Activated CD4-positive, alpha-beta T cell treated with anti-CD3 and anti-CD28 coated beads for 36 hours (primary cell): ENCODE data around the gene CCDC59. TPM values are rescaled to one million over a fixed set of nuclear protein-coding genes. Genes with fewer than 3 reads are reported as not detected.
A peak's percentile ranks its signal among the peaks of the same experiment; 100 is the strongest.

Experiments used
- ATAC-seq: fragments of 200-7000 bp; cut with Tn5 transposase; one replicate; pipeline ENCODE4 v1.10.0; 2021; ENCODE audit warnings: mild to moderate bottlenecking, moderate library complexity
- CTCF ChIA-PET: fragments of 350-600 bp; sonication (Branson Sonifier 250); formaldehyde crosslinking; loops from one replicate; lab custom pipeline; 2021; ENCODE audit warnings: antibody characterized with exemption; lab: Charles Lee
- POLR2A ChIA-PET: fragments of 350-600 bp; sonication (Branson Sonifier 250); formaldehyde crosslinking; loops from one replicate; lab custom pipeline; 2021; ENCODE audit warnings: antibody characterized with exemption, inconsistent platforms; lab: Charles Lee
- DNase-seq: peaks from one replicate; pipeline ENCODE4 v3.0.0-alpha.2; 2020
- H3K27ac Mint-ChIP-seq: one replicate; pipeline ENCODE4 v1.8.0; 2021; ENCODE audit warnings: mixed read lengths
- H3K27me3 Mint-ChIP-seq: one replicate; pipeline ENCODE4 v1.8.0; 2021; ENCODE audit warnings: mixed read lengths
- H3K36me3 Mint-ChIP-seq: one replicate; pipeline ENCODE4 v1.8.0; 2021; ENCODE audit warnings: low read depth, mixed read lengths
- H3K4me1 Mint-ChIP-seq: one replicate; pipeline ENCODE4 v1.8.0; 2021; ENCODE audit warnings: mixed read lengths
- H3K4me3 Mint-ChIP-seq: one replicate; pipeline ENCODE4 v1.8.0; 2021; ENCODE audit warnings: mild to moderate bottlenecking, moderate library complexity, mixed read lengths
- H3K9me3 Mint-ChIP-seq: one replicate; pipeline ENCODE4 v1.8.0; 2021; ENCODE audit warnings: low read depth, mixed read lengths
- intact Hi-C, 2 experiments: fragments of 100-400 bp; cut with DNase I in 1 of 2; cut with micrococcal nuclease in 1 of 2; formaldehyde crosslinking; loops; one replicate each; pipeline versions ENCODE4 v1.14.2 to v1.15.1; 2022 to 2024; cut with DNase I, micrococcal nuclease
- total RNA-seq, 2 experiments: library from RNA; stranded (reverse); gene quantifications; one replicate each; pipeline ENCODE4 v1.2.3, GENCODE V29; 2021

The CCDC59 gene
- total RNA-seq, result 100 to 1,000 TPM; 104 to 137 TPM

GRCh38 chr12:82358200-82359114, at the start of gene CCDC59, which contains the start of gene METTL25:
Gene CCDC59, minus strand, starts transcription at chr12:82358387. Its CDS starts 11 bp downstream, at chr12:82358376.
Gene METTL25, plus strand, starts transcription at chr12:82358529. Its CDS starts 37 bp downstream, at chr12:82358566.
- ATAC-seq (peak; percentile 96), DNase-seq (peak; percentile 98)
- ChIA-PET POLR2A (no interaction called here), CTCF (interaction anchor here (0.5 to 1.2 kb wide), 13 partner anchors 9 to 641 kb away, joined by 3 to 6 read pairs (median 3); partner anchors contain the start of gene TMTC2)
- Mint-ChIP-seq H3K9me3 (peaks cover 3% of the 10 kb centered on the region), H3K4me3 (peak within 1 kb of the TSS; percentile 98), H3K4me1 (peaks cover 44% of the 10 kb centered on the region), H3K36me3 (peaks cover 47% of the 10 kb centered on the region), H3K27me3 (no peaks in the 10 kb centered on the region), H3K27ac (peak within 1 kb of the TSS; percentile 99)
- intact Hi-C loops, result loop anchor here (1.0 to 2.0 kb wide), 4 partner anchors 328 to 714 kb away; partner anchors contain the start of gene TMTC2 (in 2 of the 2)

- POLR2A ChIA-PET, result no interaction called here
- H3K27me3 Mint-ChIP-seq, result no peaks in the 10 kb centered on the region
- H3K9me3 Mint-ChIP-seq, result no peaks in the 10 kb centered on the region
- no peak overlapping the region for H3K27ac Mint-ChIP-seq
- CTCF ChIA-PET, result no interaction called here
- no peak for DNase-seq
- H3K4me3 Mint-ChIP-seq, result no peak overlapping the region
- H3K4me1 Mint-ChIP-seq, result no peaks in the 10 kb centered on the region
- peaks cover 11% of the 10 kb centered on the region for H3K36me3 Mint-ChIP-seq
- intact Hi-C loops, result no loop called here
- ATAC-seq, result no peak
These were observed 49.3 kb upstream of the CCDC59 start for GRCh38 chr12:82407481-82407880.

GRCh38 chr12:82406651-82407050, 48.5 kb upstream of the CCDC59 start:
- DNase-seq (no peak), ATAC-seq (no peak)
- no peak overlapping the region for H3K4me3 Mint-ChIP-seq
- no peak overlapping the region for H3K27ac Mint-ChIP-seq
- H3K27me3 Mint-ChIP-seq, result no peaks in the 10 kb centered on the region
- no peaks in the 10 kb centered on the region for H3K9me3 Mint-ChIP-seq
- no peaks in the 10 kb centered on the region for H3K4me1 Mint-ChIP-seq
- intact Hi-C loops, result no loop called here
- ChIA-PET POLR2A (no interaction called here), CTCF (no interaction called here)
- H3K36me3 Mint-ChIP-seq, result peaks cover 11% of the 10 kb centered on the region

- Mint-ChIP-seq H3K36me3 (peaks cover 11% of the 10 kb centered on the region), H3K4me1 (no peaks in the 10 kb centered on the region), H3K4me3 (no peak overlapping the region), H3K27me3 (no peaks in the 10 kb centered on the region), H3K27ac (no peak overlapping the region), H3K9me3 (no peaks in the 10 kb centered on the region)
- ChIA-PET POLR2A (no interaction called here), CTCF (no interaction called here)
- intact Hi-C loops, result no loop called here
- no peak for ATAC-seq
- no peak for DNase-seq
These were observed 42.6 kb upstream of the CCDC59 start for GRCh38 chr12:82400819-82401218.

- H3K4me3 Mint-ChIP-seq, result no peak overlapping the region
- ATAC-seq (no peak), DNase-seq (no peak)
- intact Hi-C loops, result no loop called here
- H3K27ac Mint-ChIP-seq, result no peak overlapping the region
- no peaks in the 10 kb centered on the region for H3K27me3 Mint-ChIP-seq
- POLR2A ChIA-PET, result no interaction called here
- CTCF ChIA-PET, result interaction anchor here (1.1 kb wide), 1 partner anchor 17 kb away, joined by 5 read pairs; no protein-coding TSS in a partner anchor
- H3K4me1 Mint-ChIP-seq, result no peaks in the 10 kb centered on the region
- no peaks in the 10 kb centered on the region for H3K9me3 Mint-ChIP-seq
- H3K36me3 Mint-ChIP-seq, result peaks cover 13% of the 10 kb centered on the region
These were observed 40.7 kb upstream of the CCDC59 start for GRCh38 chr12:82398879-82399278.

GRCh38 chr12:82383930-82384552, 25.9 kb upstream of the CCDC59 start:
- DNase-seq, result no peak
- Mint-ChIP-seq H3K9me3 (no peaks in the 10 kb centered on the region), H3K36me3 (peaks cover 2% of the 10 kb centered on the region), H3K27me3 (no peaks in the 10 kb centered on the region), H3K4me3 (no peak overlapping the region), H3K4me1 (no peaks in the 10 kb centered on the region), H3K27ac (no peak overlapping the region)
- no peak for ATAC-seq
- ChIA-PET CTCF (interaction anchor here (1.1 to 1.5 kb wide), 2 partner anchors 24 to 26 kb away, joined by 3 read pairs; partner anchors contain the start of genes CCDC59 and METTL25), POLR2A (no interaction called here)
- intact Hi-C loops, result no loop called here

- ATAC-seq (no peak), DNase-seq (no peak)
- H3K27me3 Mint-ChIP-seq, result no peaks in the 10 kb centered on the region
- H3K36me3 Mint-ChIP-seq, result peaks cover 11% of the 10 kb centered on the region
- CTCF ChIA-PET, result no interaction called here
- H3K4me3 Mint-ChIP-seq, result no peak overlapping the region
- POLR2A ChIA-PET, result no interaction called here
- no peak overlapping the region for H3K27ac Mint-ChIP-seq
- H3K9me3 Mint-ChIP-seq, result peaks cover 3% of the 10 kb centered on the region
- no peaks in the 10 kb centered on the region for H3K4me1 Mint-ChIP-seq
- intact Hi-C loops, result no loop called here
These were observed 20.8 kb upstream of the CCDC59 start for GRCh38 chr12:82378997-82379396.

- POLR2A ChIA-PET, result no interaction called here
- peaks cover 31% of the 10 kb centered on the region for H3K36me3 Mint-ChIP-seq
- H3K4me3 Mint-ChIP-seq, result no peak overlapping the region
- CTCF ChIA-PET, result interaction anchor here (1.1 kb wide), 1 partner anchor 10 kb away, joined by 3 read pairs; no protein-coding TSS in a partner anchor
- H3K9me3 Mint-ChIP-seq, result peaks cover 7% of the 10 kb centered on the region
- DNase-seq (no peak), ATAC-seq (no peak)
- no peaks in the 10 kb centered on the region for H3K4me1 Mint-ChIP-seq
- no peak overlapping the region for H3K27ac Mint-ChIP-seq
- intact Hi-C loops, result no loop called here
- H3K27me3 Mint-ChIP-seq, result no peaks in the 10 kb centered on the region
These were observed 17.0 kb upstream of the CCDC59 start for GRCh38 chr12:82375201-82375600.

- ATAC-seq, result no peak
- no peak for DNase-seq
- no peak overlapping the region for H3K27ac Mint-ChIP-seq
- POLR2A ChIA-PET, result no interaction called here
- H3K36me3 Mint-ChIP-seq, result peaks cover 14% of the 10 kb centered on the region
- CTCF ChIA-PET, result interaction anchor here (1.2 to 1.6 kb wide), 3 partner anchors 8 to 9 kb away, joined by 3 to 6 read pairs (median 3); partner anchors contain the start of genes CCDC59 and METTL25
- no peaks in the 10 kb centered on the region for H3K9me3 Mint-ChIP-seq
- H3K4me1 Mint-ChIP-seq, result peaks cover 12% of the 10 kb centered on the region
- no peak overlapping the region for H3K4me3 Mint-ChIP-seq
- H3K27me3 Mint-ChIP-seq, result no peaks in the 10 kb centered on the region
- intact Hi-C loops, result no loop called here
These were observed 8.0 kb upstream of the CCDC59 start for GRCh38 chr12:82366197-82366596.

- POLR2A ChIA-PET, result no interaction called here
These were observed 5.8 kb upstream of the CCDC59 start for GRCh38 chr12:82363990-82364389.

GRCh38 chr12:82361461-82361915, 3.3 kb upstream of the CCDC59 start:
- H3K4me3 Mint-ChIP-seq, result no peak overlapping the region
- peaks cover 3% of the 10 kb centered on the region for H3K9me3 Mint-ChIP-seq

More at GRCh38 chr12:82363990-82364389, 5.8 kb upstream of the CCDC59 start:
- CTCF ChIA-PET, result no interaction called here
- Mint-ChIP-seq H3K27me3 (no peaks in the 10 kb centered on the region), H3K9me3 (peaks cover 3% of the 10 kb centered on the region), H3K36me3 (peaks cover 12% of the 10 kb centered on the region), H3K27ac (no peak overlapping the region), H3K4me3 (no peak overlapping the region), H3K4me1 (peaks cover 31% of the 10 kb centered on the region)
- intact Hi-C loops, result no loop called here
- no peak for DNase-seq
- no peak for ATAC-seq

More at GRCh38 chr12:82361461-82361915, 3.3 kb upstream of the CCDC59 start:
- ATAC-seq (no peak), DNase-seq (no peak)
- CTCF ChIA-PET, result no interaction called here
- POLR2A ChIA-PET, result no interaction called here
- H3K27me3 Mint-ChIP-seq, result no peaks in the 10 kb centered on the region
- intact Hi-C loops, result no loop called here
- peaks cover 37% of the 10 kb centered on the region for H3K4me1 Mint-ChIP-seq
- peaks cover 21% of the 10 kb centered on the region for H3K36me3 Mint-ChIP-seq
- no peak overlapping the region for H3K27ac Mint-ChIP-seq
